K562 (cell line): Measurements from ENCODE around the gene METTL2B. TPM values are rescaled to one million over a fixed set of nuclear protein-coding genes. Genes with fewer than 3 reads are reported as not detected.
A peak's percentile ranks its signal among the peaks of the same experiment; 100 is the strongest.

ENCODE experiments used
- AFF1 ChIP-seq, 2 experiments: fragments of 450-650 bp; IDR thresholded peaks; 2 replicates each; pipeline ENCODE4 v1.6.1; 2018; ENCODE audit warnings: mild to moderate bottlenecking in 2 of 2, low read depth in 1 of 2; ENCODE audit not compliant: partially characterized antibody in 2 of 2
- ASH1L ChIP-seq: fragments of 450-650 bp; IDR thresholded peaks from 2 replicates; pipeline ENCODE4 v1.6.1; 2018; ENCODE audit warnings: borderline replicate concordance, mild to moderate bottlenecking, low read depth; ENCODE audit not compliant: partially characterized antibody
- GATA2 ChIP-seq: sonication (generic); formaldehyde crosslinking; IDR thresholded peaks from 2 replicates; pipeline ENCODE4 v1.4.0; 2020; ENCODE audit warnings: mild to moderate bottlenecking, missing genetic modification reagents
- HLTF ChIP-seq: fragments of 450-650 bp; IDR thresholded peaks from 2 replicates; pipeline ENCODE4 v1.6.1; 2016
- KLF13 ChIP-seq: fragments of 450-650 bp; IDR thresholded peaks from 2 replicates; pipeline ENCODE4 v1.6.1; 2016; ENCODE audit warnings: missing genetic modification characterization, low read depth, mild to moderate bottlenecking, missing compliant biosample characterization, moderate library complexity, borderline replicate concordance
- MCM7 ChIP-seq, 2 experiments: fragments of 450-650 bp; IDR thresholded peaks; 2 replicates each; pipeline ENCODE4 v1.6.1; 2016 to 2018
- SMARCA4 ChIP-seq: fragments of 450-650 bp; IDR thresholded peaks from 2 replicates; pipeline ENCODE4 v1.6.1; 2016
- SMARCA5 ChIP-seq: fragments of 450-650 bp; IDR thresholded peaks from 2 replicates; pipeline ENCODE4 v1.6.1; 2016
- SP2 ChIP-seq: IDR thresholded peaks from 2 replicates; pipeline ENCODE4 v1.6.1; 2011; ENCODE audit warnings: mild to moderate bottlenecking, low read depth, low read length, moderate library complexity; ENCODE audit not compliant: poor library complexity, severe bottlenecking; ENCODE audit errors: extremely low read depth
- ZBTB5 ChIP-seq: fragments of 450-650 bp; IDR thresholded peaks from 2 replicates; pipeline ENCODE4 v1.6.1; 2017; ENCODE audit warnings: antibody characterized with exemption
- ZC3H11A ChIP-seq: IDR thresholded peaks from 2 replicates; pipeline ENCODE4 v1.6.1; 2012; ENCODE audit warnings: low read depth, low read length, improper control_type of control experiment
- ZFP91 ChIP-seq: sonication (generic); formaldehyde crosslinking; IDR thresholded peaks from 2 replicates; pipeline ENCODE4 v1.8.0; 2022; ENCODE audit warnings: mild to moderate bottlenecking, missing genetic modification reagents
- ZNF121 ChIP-seq: sonication (generic); formaldehyde crosslinking; conservative IDR thresholded peaks from 2 replicates; pipeline ENCODE4 v1.8.0; 2022; ENCODE audit warnings: missing genetic modification reagents
- ZNF175 ChIP-seq: fragments of 200-800 bp; sonication (Bioruptor generic); IDR thresholded peaks from 2 replicates; pipeline ENCODE4 v1.6.1; 2016; ENCODE audit warnings: low read depth, mild to moderate bottlenecking, missing genetic modification characterization, missing compliant biosample characterization
- ZNF589 ChIP-seq: fragments of 200-800 bp; sonication (Bioruptor generic); IDR thresholded peaks from 2 replicates; pipeline ENCODE4 v1.6.1; 2016; ENCODE audit warnings: low read depth, missing genetic modification characterization, missing compliant biosample characterization
- polyA plus RNA-seq, 8 experiments: library from polyadenylated mRNA; depleted of rRNA in 4 of 8; stranded (reverse) in 5 of 8; unstranded in 3 of 8; fragments of >200 nt; fragmentation: Nextera tagmentation in 2 of 8; fragmentation: Illumina TruSeq in 1 of 8; extraction: Ambion mirVana in 2 of 8; extraction: Trizol in 1 of 8; gene quantifications; 2 replicates each; pipeline versions ENCODE4 v1.2.1 to v1.2.3, GENCODE V29; 2011 to 2014; ENCODE audit warnings: inconsistent platforms in 1 of 8, missing spikeins in 1 of 8
- total RNA-seq, 7 experiments: library from RNA; depleted of rRNA in 6 of 7; stranded (reverse); fragments of >200 nt in 6 of 7; fragmentation: Illumina TruSeq in 2 of 7; extraction: Trizol in 2 of 7; gene quantifications; 2 replicates each; pipeline versions ENCODE4 v1.2.1 to v1.2.3, GENCODE V29; 2011 to 2021; ENCODE audit warnings: low replicate concordance in 1 of 7
- TF ChIP-seq, protein P1 (sequence below): fragments of 250-450 bp; sonication (Bioruptor Pico); IDR thresholded peaks from 2 replicates; pipeline ENCODE4 v1.5.0; 2022; ENCODE audit warnings: mild to moderate bottlenecking
- TF ChIP-seq, protein P2 (sequence below): fragments of 450-650 bp; conservative IDR thresholded peaks from 2 replicates; pipeline ENCODE4 v1.6.1; 2016; ENCODE audit warnings: missing genetic modification characterization, low read depth, mild to moderate bottlenecking, control low read depth, missing compliant biosample characterization

The METTL2B gene
- total and polyA plus RNA-seq, 9 of the 15 experiments (the other 6 are each of a cell fraction or from before 2014, with no cell fraction given): 35.9 to 95.7 (median 79.2) TPM

GRCh38 chr7:128452552-128452951 lies 24.0 kb upstream of the METTL2B start (continued):
- TF ChIP-seq ZNF175 (CRISPR knock-in tag): no peak
- TF ChIP-seq, protein P1, sequence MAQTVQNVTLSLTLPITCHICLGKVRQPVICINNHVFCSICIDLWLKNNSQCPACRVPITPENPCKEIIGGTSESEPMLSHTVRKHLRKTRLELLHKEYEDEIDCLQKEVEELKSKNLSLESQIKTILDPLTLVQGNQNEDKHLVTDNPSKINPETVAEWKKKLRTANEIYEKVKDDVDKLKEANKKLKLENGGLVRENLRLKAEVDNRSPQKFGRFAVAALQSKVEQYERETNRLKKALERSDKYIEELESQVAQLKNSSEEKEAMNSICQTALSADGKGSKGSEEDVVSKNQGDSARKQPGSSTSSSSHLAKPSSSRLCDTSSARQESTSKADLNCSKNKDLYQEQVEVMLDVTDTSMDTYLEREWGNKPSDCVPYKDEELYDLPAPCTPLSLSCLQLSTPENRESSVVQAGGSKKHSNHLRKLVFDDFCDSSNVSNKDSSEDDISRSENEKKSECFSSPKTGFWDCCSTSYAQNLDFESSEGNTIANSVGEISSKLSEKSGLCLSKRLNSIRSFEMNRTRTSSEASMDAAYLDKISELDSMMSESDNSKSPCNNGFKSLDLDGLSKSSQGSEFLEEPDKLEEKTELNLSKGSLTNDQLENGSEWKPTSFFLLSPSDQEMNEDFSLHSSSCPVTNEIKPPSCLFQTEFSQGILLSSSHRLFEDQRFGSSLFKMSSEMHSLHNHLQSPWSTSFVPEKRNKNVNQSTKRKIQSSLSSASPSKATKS: no peak
- 0 out of 2 replicates have a peak, but pooled peaks have one; percentile 33 for TF ChIP-seq SMARCA5
- TF ChIP-seq MCM7 (IDR thresholded peaks at IDR 0.05): 0 out of 4 replicates have a peak, but pooled peaks of 1 of the 2 experiments have one; percentile 53
- no peak for TF ChIP-seq SP2
- TF ChIP-seq ZFP91 (CRISPR knock-in tag): no peak
- TF ChIP-seq ASH1L: peak; percentile 42
- TF ChIP-seq GATA2 (CRISPR knock-in tag): no peak
- 0 out of 2 replicates have a peak, but pooled peaks have one; percentile 6 for TF ChIP-seq ZNF121 (CRISPR knock-in tag)
- TF ChIP-seq ZBTB5: peak; percentile 59
- TF ChIP-seq ZC3H11A: no peak
- TF ChIP-seq AFF1 (IDR thresholded peaks at IDR 0.05; ENCODE audit: low read depth in 1 of 2, partially characterized antibody in 2 of 2): no peak
- TF ChIP-seq ZNF589: no peak
- TF ChIP-seq KLF13 (tag): no peak
- TF ChIP-seq SMARCA4: no peak
- TF ChIP-seq HLTF: 0 out of 2 replicates have a peak, but pooled peaks have one; percentile 71
- TF ChIP-seq, protein P2, sequence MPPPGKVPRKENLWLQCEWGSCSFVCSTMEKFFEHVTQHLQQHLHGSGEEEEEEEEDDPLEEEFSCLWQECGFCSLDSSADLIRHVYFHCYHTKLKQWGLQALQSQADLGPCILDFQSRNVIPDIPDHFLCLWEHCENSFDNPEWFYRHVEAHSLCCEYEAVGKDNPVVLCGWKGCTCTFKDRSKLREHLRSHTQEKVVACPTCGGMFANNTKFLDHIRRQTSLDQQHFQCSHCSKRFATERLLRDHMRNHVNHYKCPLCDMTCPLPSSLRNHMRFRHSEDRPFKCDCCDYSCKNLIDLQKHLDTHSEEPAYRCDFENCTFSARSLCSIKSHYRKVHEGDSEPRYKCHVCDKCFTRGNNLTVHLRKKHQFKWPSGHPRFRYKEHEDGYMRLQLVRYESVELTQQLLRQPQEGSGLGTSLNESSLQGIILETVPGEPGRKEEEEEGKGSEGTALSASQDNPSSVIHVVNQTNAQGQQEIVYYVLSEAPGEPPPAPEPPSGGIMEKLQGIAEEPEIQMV (tag): 0 out of 2 replicates have a peak, but pooled peaks have one; percentile 11
